HG03439 (cell line): ENCODE results near the gene MYH14.

ENCODE experiments used
- ATAC-seq: cut with Tn5 transposase; IDR thresholded peaks from one replicate; pipeline ENCODE4 v1.9.1; 2021; ENCODE audit warnings: mild to moderate bottlenecking, moderate library complexity; ENCODE audit not compliant: unreplicated experiment

MYH14 gene

GRCh38 chr19:50255115-50255514 lies 51.7 kb downstream of the MYH14 start:
- no peak for ATAC-seq

DNA sequence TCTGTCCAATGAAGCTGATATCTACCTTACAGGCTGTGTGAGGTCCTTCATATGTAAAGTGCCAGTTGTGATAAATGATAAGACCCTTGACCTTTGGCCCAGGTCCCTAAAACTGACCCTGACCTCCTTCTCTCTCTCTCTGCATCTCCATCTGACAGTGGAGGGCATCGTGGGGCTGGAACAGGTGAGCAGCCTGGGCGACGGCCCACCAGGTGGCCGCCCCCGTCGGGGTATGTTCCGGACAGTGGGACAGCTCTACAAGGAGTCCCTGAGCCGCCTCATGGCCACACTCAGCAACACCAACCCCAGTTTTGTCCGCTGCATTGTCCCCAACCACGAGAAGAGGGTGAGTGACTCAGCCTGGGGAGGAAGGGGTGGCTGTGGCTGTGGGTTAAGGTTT lies 53.7 kb downstream of the MYH14 start:
- no peak for ATAC-seq

GRCh38 chr19:50258918-50259372 lies 55.5 kb downstream of the MYH14 start:
- no peak for ATAC-seq

DNA sequence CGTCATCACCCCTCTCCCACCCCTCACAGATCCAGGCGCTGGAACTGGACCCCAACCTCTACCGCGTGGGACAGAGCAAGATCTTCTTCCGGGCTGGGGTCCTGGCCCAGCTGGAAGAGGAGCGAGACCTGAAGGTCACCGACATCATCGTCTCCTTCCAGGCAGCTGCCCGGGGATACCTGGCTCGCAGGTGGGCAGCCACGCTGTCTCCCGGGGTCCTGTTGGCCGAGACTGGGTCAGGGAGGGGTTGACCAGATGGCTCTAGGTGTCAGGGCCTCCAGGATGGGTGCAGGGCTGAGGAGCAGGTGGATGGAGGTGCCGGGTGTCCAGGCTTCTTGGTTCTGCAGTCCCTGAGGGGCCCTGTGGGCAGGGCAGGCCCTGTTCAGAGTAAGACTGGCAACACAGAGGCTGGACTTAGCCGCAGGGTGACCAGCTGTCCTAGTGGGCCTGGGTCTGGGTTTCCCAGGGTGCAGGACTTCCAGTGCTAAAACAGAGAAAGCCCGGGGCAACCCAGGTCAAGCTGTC lies 58.1 kb downstream of the MYH14 start:
- ATAC-seq: no peak

GRCh38 chr19:50263176-50263575 lies 59.8 kb downstream of the MYH14 start:
- ATAC-seq: no peak

GRCh38 chr19:50264483-50265186 lies 61.2 kb downstream of the MYH14 start:
- no peak for ATAC-seq

DNA sequence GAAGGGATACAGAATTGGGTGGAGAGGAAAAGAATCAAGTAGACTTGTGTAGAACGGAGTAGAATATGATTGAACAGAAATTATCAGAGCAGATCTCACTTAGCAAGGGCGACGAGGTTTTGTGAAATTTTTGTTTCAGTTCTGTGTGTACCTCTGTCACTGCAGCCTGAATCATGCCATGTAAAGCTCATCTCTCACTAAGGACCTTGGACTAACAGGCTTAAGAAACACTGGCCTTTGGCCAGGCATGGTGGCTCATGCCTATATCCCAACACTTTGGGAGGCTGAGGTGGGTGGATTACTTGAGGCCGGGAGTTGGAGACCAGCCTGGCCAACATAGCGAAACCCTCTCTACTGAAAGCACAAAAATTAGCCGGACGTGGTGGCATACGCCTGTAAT lies 62.6 kb downstream of the MYH14 start:
- ATAC-seq: no peak

DNA sequence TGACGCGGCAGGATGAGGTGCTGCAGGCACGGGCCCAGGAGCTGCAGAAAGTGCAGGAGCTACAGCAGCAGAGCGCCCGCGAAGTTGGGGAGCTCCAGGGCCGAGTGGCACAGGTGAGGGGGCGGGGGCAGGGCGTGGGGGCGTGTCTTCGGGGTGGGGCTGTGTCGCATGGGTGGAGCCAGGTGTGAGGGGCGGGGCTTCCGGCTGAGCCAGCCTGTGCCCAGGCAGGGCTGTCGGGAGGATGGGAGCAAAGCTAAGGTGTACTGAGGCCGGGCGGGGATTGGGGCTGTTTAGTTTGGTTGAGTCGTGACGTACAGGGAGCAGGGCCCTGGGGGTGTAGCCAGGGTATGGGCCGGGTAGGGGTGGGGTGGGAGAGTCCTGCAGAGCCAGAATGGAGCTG lies 63.5 kb downstream of the MYH14 start:
- ATAC-seq: no peak

GRCh38 chr19:50268041-50268440 lies 64.6 kb downstream of the MYH14 start:
- no peak for ATAC-seq

GRCh38 chr19:50268501-50268900 lies 65.1 kb downstream of the MYH14 start:
- no peak for ATAC-seq

DNA sequence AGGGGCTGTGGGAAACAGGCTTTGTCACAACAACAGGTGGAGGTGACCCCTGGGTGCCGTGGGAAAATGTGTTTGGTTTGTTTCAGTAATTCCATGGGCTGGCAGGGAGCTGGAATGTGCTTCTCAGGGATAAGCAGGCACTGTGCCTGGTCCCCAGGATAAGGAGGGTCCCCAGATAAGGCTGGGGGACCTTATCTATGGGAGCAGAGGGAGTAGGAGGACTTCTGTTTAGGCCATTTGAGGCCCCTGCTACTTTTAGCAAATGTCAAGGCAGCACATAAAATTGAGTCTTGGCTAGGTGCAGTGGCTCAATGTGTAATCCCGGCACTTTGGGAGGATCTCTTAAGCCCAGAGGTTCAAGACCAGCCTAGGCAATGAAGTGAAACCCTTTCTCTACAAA lies 66.2 kb downstream of the MYH14 start:
- ATAC-seq: no peak

GRCh38 chr19:50272263-50272897 lies 69.0 kb downstream of the MYH14 start:
- ATAC-seq: no peak

- ATAC-seq: no peak
Observed at GRCh38 chr19:50273821-50274220, 70.4 kb downstream of the MYH14 start.

GRCh38 chr19:50275577-50276368 lies 72.4 kb downstream of the MYH14 start:
- no peak for ATAC-seq

GRCh38 chr19:50276370-50277063 lies 73.1 kb downstream of the MYH14 start:
- no peak for ATAC-seq

DNA sequence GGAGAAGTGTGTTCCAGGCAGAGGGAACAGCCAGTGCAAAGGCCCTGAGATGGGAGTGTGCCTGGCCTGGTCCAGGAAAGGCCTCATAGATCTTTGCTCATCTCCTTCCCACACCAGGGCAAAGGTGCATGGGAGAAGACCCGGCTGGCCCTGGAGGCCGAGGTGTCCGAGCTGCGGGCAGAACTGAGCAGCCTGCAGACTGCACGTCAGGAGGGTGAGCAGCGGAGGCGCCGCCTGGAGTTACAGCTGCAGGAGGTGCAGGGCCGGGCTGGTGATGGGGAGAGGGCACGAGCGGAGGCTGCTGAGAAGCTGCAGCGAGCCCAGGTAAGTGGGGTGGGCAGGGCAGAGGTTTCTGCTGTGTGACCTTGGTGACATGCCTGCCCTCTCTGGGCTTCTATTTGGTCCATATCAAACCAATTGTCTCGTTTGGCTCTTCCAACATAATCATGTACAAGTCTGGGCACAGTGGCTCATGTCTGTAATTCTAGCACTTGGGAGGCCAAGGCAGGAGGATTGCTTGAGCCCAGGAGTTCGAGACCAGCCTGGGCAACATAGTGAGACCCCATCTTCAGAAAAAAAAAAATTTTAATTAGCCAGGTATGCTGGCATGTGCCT lies 74.7 kb downstream of the MYH14 start:
- ATAC-seq: no peak

DNA sequence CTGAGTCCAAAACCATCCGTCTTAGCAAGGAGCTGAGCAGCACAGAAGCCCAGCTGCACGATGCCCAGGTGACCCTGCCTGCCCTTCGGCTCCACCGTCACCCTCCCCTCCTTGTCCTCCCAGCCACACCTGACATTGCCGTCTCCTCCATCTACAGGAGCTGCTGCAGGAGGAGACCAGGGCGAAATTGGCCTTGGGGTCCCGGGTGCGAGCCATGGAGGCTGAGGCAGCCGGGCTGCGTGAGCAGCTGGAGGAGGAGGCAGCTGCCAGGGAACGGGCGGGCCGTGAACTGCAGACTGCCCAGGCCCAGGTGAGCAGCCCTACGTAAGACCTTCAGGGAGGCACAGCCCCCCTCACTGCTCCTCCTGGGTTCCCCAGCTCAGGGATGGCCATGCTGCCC lies 76.7 kb downstream of the MYH14 start:
- ATAC-seq: no peak

- ATAC-seq: no peak
Observed at GRCh38 chr19:50280983-50281382, 77.6 kb downstream of the MYH14 start.

DNA sequence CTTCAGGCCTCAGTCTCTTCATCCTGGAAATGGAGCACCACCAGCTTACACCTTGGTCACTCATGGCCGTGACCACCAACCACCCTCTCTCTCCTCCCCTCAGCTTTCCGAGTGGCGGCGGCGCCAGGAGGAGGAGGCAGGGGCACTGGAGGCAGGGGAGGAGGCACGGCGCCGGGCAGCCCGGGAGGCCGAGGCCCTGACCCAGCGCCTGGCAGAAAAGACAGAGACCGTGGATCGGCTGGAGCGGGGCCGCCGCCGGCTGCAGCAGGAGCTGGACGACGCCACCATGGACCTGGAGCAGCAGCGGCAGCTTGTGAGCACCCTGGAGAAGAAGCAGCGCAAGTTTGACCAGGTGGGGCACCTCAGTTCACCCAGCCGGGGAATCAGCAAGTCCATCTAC lies 78.1 kb downstream of the MYH14 start:
- no peak for ATAC-seq

GRCh38 chr19:50285833-50286232 lies 82.4 kb downstream of the MYH14 start:
- no peak for ATAC-seq

DNA sequence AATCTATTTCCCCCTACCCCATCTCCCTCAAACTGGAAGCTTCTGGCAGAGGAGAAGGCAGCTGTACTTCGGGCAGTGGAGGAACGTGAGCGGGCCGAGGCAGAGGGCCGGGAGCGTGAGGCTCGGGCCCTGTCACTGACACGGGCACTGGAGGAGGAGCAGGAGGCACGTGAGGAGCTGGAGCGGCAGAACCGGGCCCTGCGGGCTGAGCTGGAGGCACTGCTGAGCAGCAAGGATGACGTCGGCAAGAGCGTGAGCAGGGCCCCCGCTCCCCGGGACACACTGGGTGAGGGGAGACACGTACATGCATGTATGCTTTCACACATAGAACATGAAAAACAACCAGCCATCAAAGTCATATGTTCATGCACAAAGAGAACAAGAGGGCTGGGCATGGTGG lies 83.0 kb downstream of the MYH14 start:
- no peak for ATAC-seq
